ENCODE results near the gene TMEM256.

GRCh38 chr17:7374353-7374752 lies 29.5 kb downstream of the TMEM256 start:
- TF ChIP-seq CTCF (IDR thresholded peaks at IDR 0.05) (no peak), EP300 (IDR thresholded peaks at IDR 0.05) (no peak)
